K562 (cell line): ENCODE measurements around the gene ADGRB2. TPM values are rescaled to one million over a fixed set of nuclear protein-coding genes. Genes with fewer than 3 reads are reported as not detected.

ENCODE experiments used
- ATAC-seq: fragments of 200-7000 bp; cut with Tn5 transposase; 3 replicates; pipeline ENCODE4 v1.9.1; 2020; ENCODE audit warnings: moderate library complexity
- BruUV-seq: library from RNA; stranded (reverse); fragments of 400-500 nt; replicated peaks from 2 replicates; lab custom pipeline; 2021; lab: Mats Ljungman, UMichigan
- CTCF ChIA-PET: fragments of 300-600 bp; formaldehyde crosslinking; extraction: SDS; loops from one replicate; lab custom pipeline; 2021; ENCODE audit warnings: low intra/inter-chr PET ratio; lab: Yijun Ruan, JAX
- POLR2A ChIA-PET: fragments of 300-600, 350-650 bp; sonication (Branson Sonifier 250); formaldehyde crosslinking; extraction: SDS; loops from one replicate; lab custom pipeline; 2021; ENCODE audit warnings: antibody characterized with exemption, inconsistent platforms; lab: Yijun Ruan, JAX
- DNase-seq, 4 experiments: peaks; one replicate each; pipeline versions ENCODE4 v3.0.0 to v3.0.0-alpha.2; 2011 to 2018; ENCODE audit warnings: low spot score in 3 of 4, mixed read lengths in 3 of 4; ENCODE audit errors: extremely low read depth in 1 of 4
- FAIRE-seq: peaks from 2 replicates; lab custom pipeline; 2011; peaks lifted over from hg19 to GRCh38; lab: Jason Lieb, UNC
- H2AFZ ChIP-seq: 2 replicates; pipeline ENCODE4 v1.6.0; 2011; ENCODE audit warnings: low read depth, low read length, control low read depth, inconsistent platforms
- H3K27ac ChIP-seq: fragments of 200-600 bp; 3 replicates; pipeline ENCODE4 v1.8.0; 2011; ENCODE audit warnings: low read depth, mild to moderate bottlenecking, control low read depth, inconsistent platforms, low read length, moderate library complexity, mixed read lengths; ENCODE audit errors: extremely low read depth
- H3K27me3 ChIP-seq, 2 experiments: fragments of 300-600 bp in 1 of 2; 2 replicates in 1 of 2; 3 replicates in 1 of 2; pipeline versions ENCODE4 v1.6.0 to v1.8.0; 2011; ENCODE audit warnings: inconsistent platforms in 2 of 2, low read length in 2 of 2, mild to moderate bottlenecking in 1 of 2, mixed read lengths in 1 of 2, moderate library complexity in 1 of 2; ENCODE audit not compliant: control insufficient read depth in 2 of 2, insufficient read depth in 2 of 2
- H3K36me3 ChIP-seq: fragments of 300-600 bp; 3 replicates; pipeline ENCODE4 v1.8.0; 2011; ENCODE audit warnings: mild to moderate bottlenecking, low read length, inconsistent platforms; ENCODE audit not compliant: control insufficient read depth, insufficient read depth
- H3K4me1 ChIP-seq, 2 experiments: fragments of 200-600 bp in 1 of 2; replicated peaks in 1 of 2; 2 replicates in 1 of 2; 3 replicates in 1 of 2; pipeline versions ENCODE4 v1.5.1 to v1.8.0; 2011; ENCODE audit warnings: inconsistent platforms in 2 of 2, low read length in 2 of 2, mild to moderate bottlenecking in 1 of 2, mixed read lengths in 1 of 2, moderate library complexity in 1 of 2; ENCODE audit not compliant: control insufficient read depth in 2 of 2, insufficient read depth in 2 of 2
- H3K4me2 ChIP-seq: 2 replicates; pipeline ENCODE4 v1.6.1; 2011; ENCODE audit warnings: low read length, control low read depth, inconsistent platforms, mixed read lengths; ENCODE audit not compliant: insufficient read depth
- H3K4me3 ChIP-seq: fragments of 200-600 bp; sonication (generic), shearing (Covaris generic); 2 replicates; pipeline ENCODE4 v1.5.1; 2016; ENCODE audit warnings: control low read depth, inconsistent platforms
- H3K79me2 ChIP-seq: fragments of 200-600 bp; 3 replicates; pipeline ENCODE4 v1.8.0; 2011; ENCODE audit warnings: low read length, inconsistent platforms; ENCODE audit not compliant: control insufficient read depth, insufficient read depth
- H3K9ac ChIP-seq, 2 experiments: 2 replicates each; pipeline versions ENCODE4 v1.6.0 to v1.6.1; 2011; ENCODE audit warnings: low read depth in 2 of 2, low read length in 2 of 2, control low read depth in 1 of 2, inconsistent platforms in 1 of 2, mild to moderate bottlenecking in 1 of 2, mixed read lengths in 1 of 2; ENCODE audit not compliant: insufficient read depth in 1 of 2
- H3K9me1 ChIP-seq: one replicate; pipeline ENCODE4 v1.6.0; 2011; ENCODE audit warnings: inconsistent platforms, mild to moderate bottlenecking, low read length, moderate library complexity; ENCODE audit not compliant: control insufficient read depth, insufficient read depth
- H3K9me3 ChIP-seq: replicated peaks from 2 replicates; pipeline ENCODE4 v1.5.1; 2011; ENCODE audit warnings: low read depth, low read length, inconsistent platforms; ENCODE audit not compliant: control insufficient read depth, insufficient read depth
- H4K20me1 ChIP-seq: replicated peaks from 2 replicates; pipeline ENCODE4 v1.6.1; 2011; ENCODE audit warnings: low read length, inconsistent platforms, mixed read lengths; ENCODE audit not compliant: control insufficient read depth, insufficient read depth
- BCOR ChIP-seq: fragments of 450-650 bp; IDR thresholded peaks from 2 replicates; pipeline ENCODE4 v1.6.1; 2016
- FOSL1 ChIP-seq: fragments of 200-800 bp; sonication (Bioruptor generic); conservative IDR thresholded peaks from 2 replicates; pipeline ENCODE4 v1.6.1; 2016; ENCODE audit warnings: missing genetic modification characterization, missing compliant biosample characterization
- GABPB1 ChIP-seq: sonication (generic); formaldehyde crosslinking; IDR thresholded peaks from 2 replicates; pipeline ENCODE4 v1.8.0; 2022; ENCODE audit warnings: mild to moderate bottlenecking, missing genetic modification reagents
- GTF3C2 ChIP-seq: IDR thresholded peaks from 3 replicates; pipeline ENCODE4 v1.6.1; 2011; ENCODE audit warnings: borderline replicate concordance, mild to moderate bottlenecking, moderate library complexity; ENCODE audit not compliant: insufficient read length; ENCODE audit errors: extremely low read depth
- HSF4 ChIP-seq: fragments of 250-450 bp; sonication (Bioruptor Pico); IDR thresholded peaks from 2 replicates; pipeline ENCODE4 v2.1.2; 2022; ENCODE audit warnings: mild to moderate bottlenecking, moderate library complexity, borderline replicate concordance
- KDM1A ChIP-seq, 2 experiments: fragments of 450-650 bp; IDR thresholded peaks; 2 replicates each; pipeline ENCODE4 v1.6.1; 2016; ENCODE audit warnings: mild to moderate bottlenecking in 2 of 2
- MED1 ChIP-seq: sonication (generic); formaldehyde crosslinking; IDR thresholded peaks from 2 replicates; pipeline ENCODE4 v1.8.1; 2023; ENCODE audit warnings: missing genetic modification reagents, borderline replicate concordance
- NCOA2 ChIP-seq, 2 experiments: fragments of 450-650 bp; IDR thresholded peaks; 2 replicates each; pipeline ENCODE4 v1.6.1; 2018; ENCODE audit warnings: mild to moderate bottlenecking in 2 of 2, moderate library complexity in 1 of 2; ENCODE audit not compliant: partially characterized antibody in 2 of 2
- NFE2L1 ChIP-seq: fragments of 450-650 bp; IDR thresholded peaks from 2 replicates; pipeline ENCODE4 v1.6.1; 2016; ENCODE audit warnings: missing genetic modification characterization, low read depth, mild to moderate bottlenecking, missing compliant biosample characterization, moderate library complexity, borderline replicate concordance
- PTBP1 ChIP-seq: fragments of 200-400 bp; formaldehyde crosslinking; IDR thresholded peaks from 2 replicates; pipeline ENCODE4 v1.6.1; 2017; ENCODE audit warnings: low read depth, low read length
- RCOR1 ChIP-seq, 2 experiments: IDR thresholded peaks; 2 replicates each; pipeline ENCODE4 v1.6.1; 2012; ENCODE audit warnings: low read depth in 2 of 2, low read length in 2 of 2, borderline replicate concordance in 1 of 2, improper control_type of control experiment in 1 of 2
- SPI1 ChIP-seq: IDR thresholded peaks from 2 replicates; pipeline ENCODE4 v1.6.1; 2011; ENCODE audit warnings: low read depth, low read length, control low read depth, borderline replicate concordance
- TFAM ChIP-seq: fragments of 250-450 bp; sonication (Bioruptor Pico); conservative IDR thresholded peaks from 2 replicates; pipeline ENCODE4 v1.5.0; 2021; ENCODE audit warnings: mild to moderate bottlenecking, moderate library complexity
- TRIM24 ChIP-seq, 2 experiments: fragments of 450-650 bp; IDR thresholded peaks; 2 replicates each; pipeline ENCODE4 v1.6.1; 2016
- XRCC4 ChIP-seq: IDR thresholded peaks from one replicate; pipeline ENCODE4 v1.6.1; 2011; ENCODE audit not compliant: insufficient read depth, insufficient read length; ENCODE audit errors: extremely low read depth
- ZFP36 ChIP-seq: fragments of 150-350 bp; IDR thresholded peaks from 2 replicates; pipeline ENCODE4 v1.6.1; 2018; ENCODE audit warnings: low read length, low read depth; ENCODE audit not compliant: partially characterized antibody
- ZNF280B ChIP-seq: fragments of 250-450 bp; sonication (Bioruptor Pico); IDR thresholded peaks from 2 replicates; pipeline ENCODE4 v1.5.1; 2021; ENCODE audit warnings: mild to moderate bottlenecking
- ZNF436 ChIP-seq: fragments of 250-450, 450-650 bp; sonication (Bioruptor Pico); formaldehyde crosslinking; IDR thresholded peaks from 2 replicates; pipeline ENCODE4 v1.7.0; 2020; ENCODE audit warnings: mild to moderate bottlenecking
- WGBS: fragments of 100-300 bp; shearing (Covaris generic); methylation state at CpG from one replicate; pipeline ENCODE4 v1.1.6; 2016; ENCODE audit warnings: low coverage, mixed read lengths; ENCODE audit not compliant: insufficient coverage; ENCODE audit errors: missing lambda C conversion rate; 5-methylcytosine and 5-hydroxymethylcytosine counted together
- in situ Hi-C: fragments of 300-500 bp; cut with MboI; formaldehyde crosslinking; loops from 4 replicates; pipeline ENCODE4 v1.15.0; 2018; ENCODE audit warnings: inconsistent platforms, mixed read lengths
- intact Hi-C: fragments of 100-400 bp; cut with micrococcal nuclease; formaldehyde crosslinking; loops from 2 replicates; pipeline ENCODE4 v1.14.2; 2022
- polyA plus RNA-seq, 8 experiments: library from polyadenylated mRNA; depleted of rRNA in 4 of 8; stranded (reverse) in 5 of 8; unstranded in 3 of 8; fragments of >200 nt; fragmentation: Nextera tagmentation in 2 of 8; fragmentation: Illumina TruSeq in 1 of 8; extraction: Ambion mirVana in 2 of 8; extraction: Trizol in 1 of 8; gene quantifications; 2 replicates each; pipeline versions ENCODE4 v1.2.1 to v1.2.3, GENCODE V29; 2011 to 2014; ENCODE audit warnings: inconsistent platforms in 1 of 8, missing spikeins in 1 of 8
- total RNA-seq, 7 experiments: library from RNA; depleted of rRNA in 6 of 7; stranded (reverse); fragments of >200 nt in 6 of 7; fragmentation: Illumina TruSeq in 2 of 7; extraction: Trizol in 2 of 7; gene quantifications; 2 replicates each; pipeline versions ENCODE4 v1.2.1 to v1.2.3, GENCODE V29; 2011 to 2021; ENCODE audit warnings: low replicate concordance in 1 of 7

ADGRB2 gene
- total and polyA plus RNA-seq, 9 of the 15 experiments (the other 6 are each of a cell fraction or from before 2014, with no cell fraction given), result 0.04 to 0.23 (median 0.20) TPM; not detected in 2

GRCh38 chr1:31796707-31797106, 32.6 kb upstream of the ADGRB2 start:
- 1% methylated on average over 7 of the region's 7 CpGs for WGBS
- Histone ChIP-seq H3K4me1 (peaks cover 8 to 23% of the 10 kb centered on the region in 2 experiments), H2AFZ (no peak overlapping the region), H3K9me1 (no peaks in the 10 kb centered on the region), H3K4me3 (no peak overlapping the region), H3K36me3 (no peaks in the 10 kb centered on the region), H3K79me2 (no peaks in the 10 kb centered on the region), H3K27ac (no peak overlapping the region), H3K9me3 (no peaks in the 10 kb centered on the region), H3K4me2 (no peak overlapping the region), H3K9ac (peak overlapping the region in 1 of 2 experiments; percentile 15; a peak in 2 of 4 replicates), H3K27me3 (peaks cover 32 to 67% of the 10 kb centered on the region in 2 experiments), H4K20me1 (peaks cover 7% of the 10 kb centered on the region)
- intact Hi-C loops (no loop called here), in situ Hi-C loops (no loop called here)
- DNase-seq (no peak), ATAC-seq (no peak), FAIRE-seq (no peak)
- CTCF ChIA-PET, result no interaction called here
- BruUV-seq, result no TSS peak
- POLR2A ChIA-PET, result no interaction called here
- TF ChIP-seq HSF4 (no peak), GABPB1 (CRISPR knock-in tag) (0 out of 2 replicates have a peak, but pooled peaks have one; percentile 7), SPI1 (no peak), NFE2L1 (no peak), RCOR1 (IDR thresholded peaks at IDR 0.05; ENCODE audit: borderline replicate concordance in 1 of 2, low read depth in 2 of 2, low read length in 2 of 2) (peak in 1 of 2 experiments; percentile 22; a peak in 1 of 4 replicates), GTF3C2 (peak; percentile 37), BCOR (peak; percentile 75), NCOA2 (IDR thresholded peaks at IDR 0.05; ENCODE audit: partially characterized antibody in 2 of 2) (no peak), KDM1A (IDR thresholded peaks at IDR 0.05) (peak in 1 of 2 experiments; percentile 44; a peak in 1 of 4 replicates), FOSL1 (tag) (no peak), ZNF436 (CRISPR knock-in tag) (peak; percentile 93), MED1 (CRISPR knock-in tag) (no peak), XRCC4 (no peak), PTBP1 (0 out of 2 replicates have a peak, but pooled peaks have one; percentile 56), TFAM (CRISPR knock-in tag) (no peak), ZNF280B (CRISPR knock-in tag) (no peak), ZFP36 (peak; percentile 99), TRIM24 (IDR thresholded peaks at IDR 0.05) (no peak)
